ENCODE measurements around the gene DNMT3A.

DNMT3A gene

GRCh38 chr2:25306777-25307368 lies 34.9 kb downstream of the DNMT3A start:
- no peaks in the 10 kb centered on the region for H3K27me3 ChIP-seq (ENCODE audit: insufficient read depth, low read depth, severe bottlenecking)
- no peaks in the 10 kb centered on the region for H3K9me3 ChIP-seq (ENCODE audit: severe bottlenecking)
- H3K36me3 ChIP-seq = peaks cover 5% of the 10 kb centered on the region
- H3K27ac ChIP-seq = peak overlapping the region; percentile 76
- DNase-seq = no peak
- no peak for TF ChIP-seq CTCF (IDR thresholded peaks at IDR 0.05; ENCODE audit: low read depth, low read length)
- H3K4me3 ChIP-seq (ENCODE audit: low read depth, low read length) = no peak overlapping the region

GRCh38 chr2:25305775-25306174 lies 36.0 kb downstream of the DNMT3A start:
- peak; percentile 84 for DNase-seq
- Histone ChIP-seq H3K9me3 (ENCODE audit: severe bottlenecking) (no peaks in the 10 kb centered on the region), H3K27ac (peak overlapping the region; percentile 76), H3K36me3 (peaks cover 5% of the 10 kb centered on the region), H3K27me3 (ENCODE audit: insufficient read depth, low read depth, severe bottlenecking) (no peaks in the 10 kb centered on the region), H3K4me3 (ENCODE audit: low read depth, low read length) (no peak overlapping the region)
- TF ChIP-seq CTCF (IDR thresholded peaks at IDR 0.05; ENCODE audit: low read depth, low read length) = no peak

- Histone ChIP-seq H3K27me3 (ENCODE audit: insufficient read depth, low read depth, severe bottlenecking) (no peaks in the 10 kb centered on the region), H3K36me3 (peaks cover 5% of the 10 kb centered on the region), H3K27ac (peak overlapping the region; percentile 76), H3K4me3 (ENCODE audit: low read depth, low read length) (0 out of 2 replicates have a peak overlapping the region, but pooled peaks have one; percentile 1), H3K9me3 (ENCODE audit: severe bottlenecking) (no peaks in the 10 kb centered on the region)
- no peak for DNase-seq
- no peak for TF ChIP-seq CTCF (IDR thresholded peaks at IDR 0.05; ENCODE audit: low read depth, low read length)
Measured at GRCh38 chr2:25304826-25305596, 36.7 kb downstream of the DNMT3A start.

- no peak for TF ChIP-seq CTCF (IDR thresholded peaks at IDR 0.05; ENCODE audit: low read depth, low read length)
- H3K27me3 ChIP-seq (ENCODE audit: insufficient read depth, low read depth, severe bottlenecking) = no peaks in the 10 kb centered on the region
- DNase-seq = no peak
- no peak overlapping the region for H3K4me3 ChIP-seq (ENCODE audit: low read depth, low read length)
- peaks cover 7% of the 10 kb centered on the region for H3K36me3 ChIP-seq
- peak overlapping the region; percentile 76 for H3K27ac ChIP-seq
- H3K9me3 ChIP-seq (ENCODE audit: severe bottlenecking) = no peaks in the 10 kb centered on the region
Measured at GRCh38 chr2:25304321-25304720, 37.4 kb downstream of the DNMT3A start.

- no peaks in the 10 kb centered on the region for H3K9me3 ChIP-seq (ENCODE audit: severe bottlenecking)
- peaks cover 7% of the 10 kb centered on the region for H3K36me3 ChIP-seq
- peak; percentile 76 for DNase-seq
- no peak overlapping the region for H3K4me3 ChIP-seq (ENCODE audit: low read depth, low read length)
- no peaks in the 10 kb centered on the region for H3K27me3 ChIP-seq (ENCODE audit: insufficient read depth, low read depth, severe bottlenecking)
- H3K27ac ChIP-seq = no peak overlapping the region; the same call in 1 of the 2 replicates
- no peak for TF ChIP-seq CTCF (IDR thresholded peaks at IDR 0.05; ENCODE audit: low read depth, low read length)
Measured at GRCh38 chr2:25303633-25304236, 38.0 kb downstream of the DNMT3A start.
